Activated CD4-positive, alpha-beta T cell treated with anti-CD3 and anti-CD28 coated beads, Interleukin-2, amount 50 U/mL, for 16 hours (primary cell): Measurements from ENCODE around the gene PPP6C.
A peak's percentile ranks its signal among the peaks of the same experiment; 100 is the strongest.
"Not testable (repeated sequence)": the region's sequence is repeated elsewhere in the genome, so short reads cannot be mapped to it uniquely, and the experiment has no call there.

ENCODE experiments used
- DNase-seq: peaks from one replicate; pipeline ENCODE4 v3.0.0-alpha.2; 2020

The PPP6C gene

DNA sequence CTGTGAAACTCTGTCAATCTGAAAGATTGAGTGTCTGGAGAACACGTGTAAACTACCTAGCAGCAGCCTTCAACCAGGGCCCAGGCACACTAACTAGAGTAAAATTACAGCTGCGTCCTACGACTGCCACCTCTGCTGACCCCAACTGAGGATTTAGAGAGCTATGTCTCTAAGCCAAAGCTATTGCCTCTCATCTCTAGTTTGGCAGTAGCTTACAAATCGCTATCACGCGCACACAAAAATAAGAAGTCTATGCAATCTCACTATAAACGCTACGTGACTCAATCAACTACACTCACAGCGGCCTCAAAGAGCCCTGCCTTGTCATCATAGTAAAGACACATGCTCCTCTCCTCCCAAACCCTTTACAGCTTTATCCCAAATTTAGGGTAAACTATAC, 8.7 kb downstream of the PPP6C start:
- no peak for DNase-seq

GRCh38 chr9:125179776-125180175, 9.8 kb downstream of the PPP6C start:
- DNase-seq: not testable (repeated sequence)

DNA sequence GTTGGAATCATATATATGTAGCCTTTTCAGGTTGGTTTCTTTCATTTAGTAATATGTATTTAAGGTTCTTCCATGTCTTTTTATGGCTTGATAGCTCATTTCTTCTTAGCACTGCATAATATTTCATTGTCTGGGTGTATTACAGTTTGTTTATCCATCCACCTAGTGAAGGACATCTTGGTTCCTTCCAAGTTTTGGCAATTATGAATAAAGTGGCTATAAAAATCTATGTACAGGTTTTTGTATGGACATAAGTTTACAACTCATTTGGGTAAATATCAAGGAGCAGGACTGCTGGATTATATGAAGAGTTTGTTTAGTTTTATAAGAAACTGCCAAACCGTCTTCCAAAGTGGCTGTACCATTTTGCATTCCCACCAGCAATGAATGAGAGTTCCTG, 11.7 kb downstream of the PPP6C start:
- no peak for DNase-seq

GRCh38 chr9:125176636-125177035, 13.0 kb downstream of the PPP6C start:
- no peak for DNase-seq

GRCh38 chr9:125172031-125172755, 17.4 kb downstream of the PPP6C start:
- no peak for DNase-seq

DNA sequence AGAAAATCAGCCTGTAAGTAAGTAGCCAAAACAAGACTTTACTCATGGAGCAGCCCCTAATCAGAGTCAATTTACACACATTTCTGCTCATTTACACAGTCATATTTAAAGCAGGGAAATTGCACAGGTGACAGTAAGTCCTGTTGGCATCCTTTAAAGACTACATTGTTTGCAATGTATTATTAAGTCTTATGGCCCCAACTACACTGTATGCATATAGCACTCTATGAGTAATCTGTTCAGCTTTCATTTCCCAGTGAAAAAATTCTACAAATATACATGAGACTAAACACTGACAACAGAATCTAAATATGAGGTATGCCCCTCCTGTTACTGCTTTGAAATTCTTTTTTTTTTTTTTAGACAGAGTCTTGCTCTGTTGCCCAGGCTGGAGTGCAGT, 19.7 kb downstream of the PPP6C start:
- no peak for DNase-seq

- DNase-seq: no peak
Observed at GRCh38 chr9:125166762-125167161, 22.8 kb downstream of the PPP6C start.

DNA sequence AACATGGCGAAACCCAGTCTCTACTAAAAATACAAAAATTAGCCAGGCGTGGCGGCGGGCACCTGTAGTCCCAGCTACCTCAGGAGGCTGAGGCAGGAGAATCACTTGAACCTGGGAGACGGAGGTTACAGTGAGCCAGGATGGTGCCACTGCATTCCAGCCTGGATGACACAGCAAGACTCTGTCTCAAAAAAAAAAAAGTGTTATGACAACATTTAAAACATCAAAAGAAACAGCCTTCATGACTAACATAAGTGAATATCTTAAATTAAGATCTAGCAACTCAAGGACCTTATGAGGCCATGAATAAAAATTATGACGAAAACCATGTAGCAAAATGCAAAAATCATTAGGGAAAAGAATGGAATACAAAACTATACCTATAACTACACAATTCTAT, 26.7 kb downstream of the PPP6C start:
- not testable (repeated sequence) for DNase-seq

- DNase-seq: no peak
Observed at GRCh38 chr9:125161284-125161918, 28.2 kb downstream of the PPP6C start.

DNA sequence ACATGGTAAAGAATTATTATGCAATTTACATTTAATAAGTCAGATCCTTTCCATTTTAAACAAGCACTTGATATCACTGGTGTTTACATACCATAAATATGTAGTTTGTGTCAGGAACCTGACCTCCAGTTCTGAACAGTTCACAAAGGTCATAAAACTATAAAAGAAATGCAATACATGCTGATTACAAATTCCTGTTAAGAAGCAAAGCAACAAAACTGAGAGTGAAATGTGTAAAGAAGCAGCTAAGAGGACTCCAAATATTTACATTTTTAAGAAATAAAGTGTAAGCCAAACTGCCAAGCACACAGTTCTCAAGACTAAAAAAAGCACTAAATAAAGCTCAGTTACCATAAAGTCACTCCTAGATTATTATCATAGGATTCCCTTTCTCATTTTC, 28.9 kb downstream of the PPP6C start:
- no peak for DNase-seq

DNA sequence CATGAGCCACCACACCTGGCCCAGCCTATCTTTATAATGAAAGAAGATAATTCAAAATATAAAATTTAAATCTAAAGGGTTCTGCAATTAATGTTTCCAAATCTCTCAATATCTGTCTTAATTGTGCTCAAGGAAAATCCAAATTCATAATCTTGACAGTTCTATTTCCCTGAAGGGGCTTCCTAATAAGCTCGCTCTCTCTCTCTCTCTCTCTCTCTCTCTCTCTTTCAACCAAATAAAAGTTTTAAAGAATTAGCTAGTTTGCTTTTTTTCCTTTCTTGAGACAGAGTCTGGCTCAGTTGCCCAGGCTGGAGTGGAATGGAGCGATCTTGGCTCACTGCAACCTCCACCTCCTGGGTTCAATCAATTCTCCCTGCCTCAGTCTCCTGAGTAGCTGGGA, 33.1 kb downstream of the PPP6C start:
- no peak for DNase-seq

DNA sequence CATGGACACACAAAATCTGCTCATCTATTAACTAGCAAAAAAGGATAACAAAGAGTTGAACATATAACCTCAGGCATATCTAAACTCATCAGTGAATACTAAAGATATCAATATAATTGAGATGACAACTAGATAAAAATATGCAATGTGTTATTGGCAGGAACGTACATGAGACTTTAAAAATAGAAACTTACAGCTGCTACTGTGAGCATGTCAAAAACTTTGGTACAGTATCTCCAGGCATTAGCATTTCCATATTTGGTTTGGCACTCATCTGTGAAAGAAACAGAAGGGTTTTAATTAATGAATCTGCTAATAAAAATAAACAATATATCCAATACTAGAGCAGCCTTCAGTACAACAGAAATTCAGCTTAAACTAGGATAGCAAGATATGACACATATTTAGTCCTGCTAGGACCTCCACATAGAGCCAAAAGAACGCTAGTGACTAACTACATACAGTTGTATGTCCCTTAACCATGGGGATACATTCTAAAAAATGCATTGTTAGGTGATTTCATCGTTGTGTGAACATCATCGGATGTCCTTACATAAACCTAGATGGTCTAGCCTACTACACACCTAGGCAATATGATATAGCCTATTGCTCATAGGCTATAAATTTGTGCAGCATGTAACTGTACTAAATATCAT, 35.8 kb downstream of the PPP6C start:
- no peak for DNase-seq

- DNase-seq: no peak
Observed at GRCh38 chr9:125151730-125152129, 37.9 kb downstream of the PPP6C start.

DNA sequence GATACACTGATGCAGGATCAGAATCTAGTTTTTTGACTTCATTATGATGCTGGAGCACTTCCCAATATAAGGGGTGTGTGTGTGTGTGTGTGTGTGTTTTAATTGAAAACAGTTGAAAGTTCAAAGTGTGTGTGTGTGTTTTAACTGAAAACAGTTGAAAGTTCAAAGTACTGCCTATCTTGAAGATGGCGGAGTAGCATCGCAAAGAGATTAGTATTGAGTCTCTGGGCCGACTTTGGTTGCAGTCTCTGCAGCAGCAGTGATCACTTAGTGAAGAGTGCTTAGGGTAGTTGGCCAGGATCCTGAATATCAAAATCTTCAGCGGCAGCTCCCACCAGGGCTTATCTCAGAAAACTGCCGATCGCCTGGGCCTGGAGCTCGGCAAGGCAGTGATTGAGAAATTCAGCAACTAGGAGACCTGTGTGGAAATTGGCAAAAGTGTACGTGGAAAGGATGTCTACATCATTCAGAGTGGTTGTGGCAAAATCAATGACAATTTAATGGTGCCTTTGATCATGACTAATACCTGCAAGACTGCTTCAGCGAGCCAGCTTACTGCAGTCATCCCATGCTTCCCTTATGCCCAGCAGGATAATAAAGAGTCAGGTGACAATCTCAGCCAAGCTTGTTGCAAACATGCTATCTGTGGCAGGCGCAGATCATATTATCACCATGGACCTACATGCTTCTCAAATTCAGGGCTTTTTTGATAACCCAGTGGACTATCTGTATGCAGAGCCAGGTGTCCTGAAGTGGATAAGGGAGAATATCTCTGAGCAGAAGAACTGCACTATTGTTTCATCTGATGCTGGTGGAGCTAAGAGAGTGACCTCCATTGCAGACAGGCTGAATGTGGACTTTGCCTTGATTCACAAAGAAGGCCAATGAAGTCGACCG, 39.0 kb downstream of the PPP6C start:
- DNase-seq: no peak

GRCh38 chr9:125147401-125147951, 42.1 kb downstream of the PPP6C start:
- no peak for DNase-seq

- DNase-seq: no peak
Observed at GRCh38 chr9:125146247-125146646, 43.4 kb downstream of the PPP6C start.

- DNase-seq: no peak
Observed at GRCh38 chr9:125145425-125145824, 44.2 kb downstream of the PPP6C start.

- peak; percentile 100 for DNase-seq
Observed at GRCh38 chr9:125143377-125144090, 46.1 kb downstream of the PPP6C start, which contains the start of gene SCAI. Gene SCAI, minus strand, starts transcription at chr9:125143528. Its CDS starts 91 bp downstream, at chr9:125143437.

- DNase-seq: no peak
Observed at GRCh38 chr9:125142560-125143376, 46.8 kb downstream of the PPP6C start.

- no peak for DNase-seq
Observed at GRCh38 chr9:125141751-125142150, 47.9 kb downstream of the PPP6C start.

DNA sequence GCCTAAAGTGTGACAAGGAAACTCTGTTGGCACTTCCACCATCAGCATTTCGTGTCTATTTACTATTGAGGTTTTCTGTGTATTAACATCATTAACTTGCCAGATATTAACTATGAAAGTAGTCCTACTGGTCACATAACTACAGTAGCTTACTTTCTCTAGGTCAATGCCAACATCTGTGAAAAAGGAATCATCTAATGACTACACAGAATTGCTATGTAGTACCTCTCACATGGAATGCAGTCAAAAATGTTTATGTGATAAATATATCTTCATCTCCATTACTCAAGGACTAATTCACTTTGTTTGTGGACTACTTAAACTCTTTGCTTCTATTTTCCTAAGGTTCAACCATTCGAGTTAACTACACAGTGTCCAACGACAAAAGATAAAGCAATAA, 48.4 kb downstream of the PPP6C start:
- DNase-seq: no peak
